GM12865 (cell line): ENCODE measurements around the gene S100PBP.

Experiments
- DNase-seq: peaks from one replicate; pipeline ENCODE4 v3.0.0; 2010; ENCODE audit warnings: low read depth
- H3K4me3 ChIP-seq: 2 replicates; pipeline ENCODE4 v1.5.1; 2011; ENCODE audit warnings: mild to moderate bottlenecking, low read depth, low read length, control low read depth
- TF ChIP-seq, protein P1 (sequence below): IDR thresholded peaks from 2 replicates; pipeline ENCODE4 v1.5.1; 2011; ENCODE audit warnings: low read length, control low read depth, low read depth, inconsistent platforms; ENCODE audit not compliant: insufficient read depth; ENCODE audit errors: missing control alignments

S100PBP gene

DNA sequence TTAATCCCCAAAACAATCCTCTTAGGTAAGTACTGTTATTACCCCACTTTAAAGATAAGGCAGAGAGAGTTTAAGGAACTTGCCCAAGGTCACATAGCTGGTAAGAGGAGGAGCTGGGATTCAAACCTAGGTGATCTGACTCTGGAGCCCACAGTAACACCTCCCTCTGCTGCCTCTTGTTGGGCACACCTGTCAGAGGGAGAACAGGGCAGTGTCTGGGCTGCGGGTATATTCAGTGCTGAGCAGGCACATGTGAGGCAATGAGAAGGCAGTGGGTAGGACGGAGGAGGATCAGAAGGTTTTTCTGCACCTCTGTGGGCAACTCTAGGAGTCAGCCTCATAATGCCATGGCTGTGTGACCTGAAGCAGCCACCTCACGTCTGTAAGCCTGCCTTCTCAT is 70.7 kb downstream of the S100PBP start:
- H3K4me3 ChIP-seq, result no peak overlapping the region
- DNase-seq, result no peak
- TF ChIP-seq, protein P1, sequence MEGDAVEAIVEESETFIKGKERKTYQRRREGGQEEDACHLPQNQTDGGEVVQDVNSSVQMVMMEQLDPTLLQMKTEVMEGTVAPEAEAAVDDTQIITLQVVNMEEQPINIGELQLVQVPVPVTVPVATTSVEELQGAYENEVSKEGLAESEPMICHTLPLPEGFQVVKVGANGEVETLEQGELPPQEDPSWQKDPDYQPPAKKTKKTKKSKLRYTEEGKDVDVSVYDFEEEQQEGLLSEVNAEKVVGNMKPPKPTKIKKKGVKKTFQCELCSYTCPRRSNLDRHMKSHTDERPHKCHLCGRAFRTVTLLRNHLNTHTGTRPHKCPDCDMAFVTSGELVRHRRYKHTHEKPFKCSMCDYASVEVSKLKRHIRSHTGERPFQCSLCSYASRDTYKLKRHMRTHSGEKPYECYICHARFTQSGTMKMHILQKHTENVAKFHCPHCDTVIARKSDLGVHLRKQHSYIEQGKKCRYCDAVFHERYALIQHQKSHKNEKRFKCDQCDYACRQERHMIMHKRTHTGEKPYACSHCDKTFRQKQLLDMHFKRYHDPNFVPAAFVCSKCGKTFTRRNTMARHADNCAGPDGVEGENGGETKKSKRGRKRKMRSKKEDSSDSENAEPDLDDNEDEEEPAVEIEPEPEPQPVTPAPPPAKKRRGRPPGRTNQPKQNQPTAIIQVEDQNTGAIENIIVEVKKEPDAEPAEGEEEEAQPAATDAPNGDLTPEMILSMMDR, result no peak

DNA sequence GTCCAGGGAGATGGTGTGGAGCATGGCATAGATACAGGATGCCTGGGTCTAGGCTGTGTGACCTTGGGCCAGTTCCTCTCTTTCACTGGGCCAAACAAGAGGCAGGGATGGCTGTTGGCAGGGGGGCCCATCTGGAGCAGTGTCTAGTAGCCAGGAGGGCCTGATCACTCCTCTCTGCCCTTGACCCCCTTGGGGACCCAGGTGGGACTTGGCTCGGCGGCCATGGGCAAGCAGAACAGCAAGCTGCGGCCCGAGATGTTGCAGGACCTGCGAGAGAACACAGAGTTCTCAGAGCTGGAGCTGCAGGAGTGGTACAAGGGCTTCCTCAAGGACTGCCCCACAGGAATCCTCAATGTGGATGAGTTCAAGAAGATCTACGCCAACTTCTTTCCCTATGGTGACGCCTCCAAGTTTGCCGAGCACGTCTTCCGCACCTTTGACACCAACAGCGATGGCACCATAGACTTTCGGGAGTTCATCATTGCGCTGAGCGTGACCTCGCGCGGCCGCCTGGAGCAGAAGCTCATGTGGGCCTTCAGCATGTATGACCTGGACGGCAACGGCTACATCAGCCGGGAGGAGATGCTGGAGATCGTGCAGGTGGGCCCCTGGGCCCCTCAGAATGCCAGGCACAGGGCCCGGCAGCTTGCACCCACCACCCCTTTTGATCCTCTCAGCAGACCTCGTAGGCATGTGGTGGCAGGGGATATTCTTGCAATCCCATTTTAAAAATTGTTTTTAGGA is 71.4 kb downstream of the S100PBP start:
- no peak overlapping the region for H3K4me3 ChIP-seq
- TF ChIP-seq, protein P1, result no peak
- DNase-seq, result no peak

DNA sequence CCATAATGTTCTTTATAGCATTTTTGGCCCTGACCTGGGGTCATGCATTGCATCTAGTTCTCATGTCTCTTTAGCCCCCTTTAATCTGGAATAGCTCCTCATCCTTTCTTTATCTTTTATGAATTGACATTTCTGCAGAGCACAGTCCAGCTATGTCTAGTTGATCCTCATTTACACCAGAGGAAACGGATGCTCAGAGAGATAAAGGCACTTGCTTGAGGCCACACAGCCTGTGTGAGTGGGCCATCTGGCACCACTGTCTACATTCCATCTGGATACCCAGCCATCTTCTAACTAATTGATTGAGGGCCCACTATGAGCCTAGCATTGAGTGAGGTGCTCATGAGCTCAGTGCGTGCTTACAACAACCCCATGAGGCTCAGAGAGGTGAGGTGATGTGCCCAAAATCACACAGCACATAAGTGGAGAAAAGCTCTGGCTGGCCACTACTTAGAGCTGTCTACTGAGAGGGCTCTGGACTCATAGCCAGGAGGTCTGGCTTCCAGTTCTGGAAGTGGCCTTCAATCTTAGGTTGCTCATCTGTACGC is 72.4 kb downstream of the S100PBP start:
- no peak for DNase-seq
- TF ChIP-seq, protein P1, result no peak
- no peak overlapping the region for H3K4me3 ChIP-seq

DNA sequence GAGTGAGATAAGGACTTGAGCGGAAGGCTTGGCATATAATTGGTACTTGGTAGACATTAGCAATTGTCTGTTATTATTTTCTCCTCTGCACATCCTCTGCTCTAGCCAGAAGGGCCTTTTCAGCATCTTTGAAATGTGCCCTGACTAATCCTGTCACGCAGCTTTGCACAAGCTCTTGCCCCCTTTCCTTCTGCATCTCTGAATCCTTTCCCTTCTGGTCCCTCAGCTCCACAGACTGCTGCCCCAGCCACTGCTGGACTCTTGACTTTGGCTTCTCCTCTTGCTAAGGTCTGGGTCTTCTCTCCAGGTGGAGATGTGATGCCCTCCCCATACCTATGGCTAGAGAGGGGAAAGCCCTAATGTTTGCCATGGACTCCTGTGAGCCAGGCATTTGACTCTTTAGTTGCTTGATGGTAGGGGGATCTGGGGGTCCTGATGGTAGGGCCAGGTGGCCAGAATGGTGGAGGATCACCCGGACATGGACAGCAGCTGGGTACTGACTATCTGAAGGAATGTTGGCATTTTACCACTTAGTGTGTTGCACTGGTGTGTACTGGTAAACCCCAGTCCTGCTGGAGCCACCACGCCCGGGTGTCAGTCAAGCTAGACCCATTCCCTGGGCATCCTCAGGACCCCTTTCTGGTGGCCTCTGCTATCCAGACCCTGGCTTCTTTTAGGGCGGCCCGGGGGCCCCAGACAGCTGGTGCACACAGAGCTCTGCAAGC is 73.2 kb downstream of the S100PBP start:
- TF ChIP-seq, protein P1, result no peak
- DNase-seq, result no peak
- no peak overlapping the region for H3K4me3 ChIP-seq

DNA sequence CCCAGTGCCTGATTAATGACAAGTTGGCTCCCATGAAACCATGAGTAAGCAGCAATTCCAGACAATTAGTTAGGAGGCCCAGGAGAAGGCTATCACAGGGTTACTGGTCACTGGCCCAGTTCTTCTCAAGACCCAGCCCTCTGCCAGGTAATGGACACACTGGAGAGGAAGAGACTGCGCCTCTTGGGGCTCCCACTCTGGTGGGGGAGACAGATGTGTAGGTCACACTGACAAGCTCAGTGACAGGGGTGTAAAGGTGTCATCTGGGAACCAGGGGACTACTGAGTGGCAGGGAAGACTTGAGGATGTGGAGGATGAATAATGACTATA is 73.8 kb downstream of the S100PBP start:
- H3K4me3 ChIP-seq, result no peak overlapping the region
- TF ChIP-seq, protein P1, result no peak
- no peak for DNase-seq

DNA sequence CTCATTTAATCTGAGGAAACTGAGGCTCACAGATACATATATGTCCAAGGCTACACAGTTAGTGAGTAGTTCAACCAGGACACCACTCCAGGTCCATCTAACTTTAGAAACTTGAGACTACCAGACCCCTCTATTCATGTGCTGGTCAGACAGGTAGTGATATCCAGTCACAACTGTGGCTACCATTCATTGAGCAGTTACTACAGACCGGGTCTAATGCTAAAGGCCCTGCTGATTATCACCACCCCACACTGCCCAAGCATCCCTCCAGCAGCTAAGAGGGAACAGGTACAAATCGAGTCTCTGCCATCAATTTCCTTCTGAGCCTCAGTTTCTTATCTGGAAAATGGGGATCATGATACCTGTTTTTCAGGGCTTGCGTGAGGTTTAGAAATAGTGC is 74.2 kb downstream of the S100PBP start:
- TF ChIP-seq, protein P1, result no peak
- DNase-seq, result no peak
- H3K4me3 ChIP-seq, result no peak overlapping the region
